Left lung (tissue), 10 donors: ENCODE measurements around the gene TRIM29. TPM values are rescaled to one million over a fixed set of nuclear protein-coding genes. Genes with fewer than 3 reads are reported as not detected.

Experiments used
- ATAC-seq: fragments of 200-7000 bp; cut with Tn5 transposase; one replicate; pipeline ENCODE4 v1.9.1; 2020; ENCODE audit warnings: moderate library complexity
- DNase-seq, 4 donors: peaks; one replicate each; pipeline ENCODE4 v3.0.0-alpha.2; 2013 to 2020
- H3K27ac ChIP-seq, 2 donors: fragments of 200-600 bp; sonication (generic) in 1 of 2; one replicate each; pipeline versions ENCODE4 v1.5.0 to v1.8.0; 2020 to 2021
- H3K27me3 ChIP-seq, 2 donors: fragments of 200-600 bp; sonication (generic) in 1 of 2; one replicate each; pipeline versions ENCODE4 v1.5.0 to v1.8.0; 2020 to 2021
- H3K36me3 ChIP-seq, 2 donors: fragments of 200-600 bp; sonication (generic) in 1 of 2; one replicate each; pipeline versions ENCODE4 v1.5.0 to v1.8.0; 2020 to 2021
- H3K4me1 ChIP-seq, 2 donors: fragments of 200-600 bp; one replicate each; pipeline ENCODE4 v1.8.0; 2021
- H3K4me3 ChIP-seq, 2 donors: fragments of 200-600 bp; sonication (generic) in 1 of 2; one replicate each; pipeline versions ENCODE4 v1.5.0 to v1.8.0; 2020 to 2021; ENCODE audit warnings: mild to moderate bottlenecking in 1 of 2
- H3K9me3 ChIP-seq, 2 donors: fragments of 200-600 bp; sonication (generic) in 1 of 2; one replicate each; pipeline versions ENCODE4 v1.5.0 to v1.8.0; 2020 to 2021
- intact Hi-C, 2 donors: fragments of 100-400 bp; cut with DNase I; formaldehyde crosslinking; loops; one replicate each; pipeline versions ENCODE4 v1.11.2 to v1.14.2; 2022
- polyA plus RNA-seq, 6 donors: library from polyadenylated mRNA; unstranded; fragments of 120-200 nt; gene quantifications; one replicate each; pipeline ENCODE4 v1.2.1, GENCODE V29; 2013; ENCODE audit not compliant: insufficient read length in 6 of 6
- total RNA-seq, 2 donors: library from RNA; stranded (reverse); fragmentation: NEBNext Ultra II Directional; extraction: Animal tissue kit (Norgen Biotek cat#: 25700); gene quantifications; one replicate each; pipeline ENCODE4 v1.2.1, GENCODE V29; 2021
- TF ChIP-seq, protein P1 (sequence below), 2 donors: fragments of 200-600 bp; sonication (generic) in 1 of 2; IDR thresholded peaks; one replicate each; pipeline versions ENCODE4 v1.5.0 to v1.8.0; 2021; ENCODE audit warnings: antibody characterized with exemption in 2 of 2
- donor health status: DM: no; HTN: yes; CAD: no.
- donor health status: DM: no; HTN: no; CAD: no.

The TRIM29 gene
- total and polyA plus RNA-seq, 8 donors = 0.18 to 5.4 (median 0.56) TPM

DNA sequence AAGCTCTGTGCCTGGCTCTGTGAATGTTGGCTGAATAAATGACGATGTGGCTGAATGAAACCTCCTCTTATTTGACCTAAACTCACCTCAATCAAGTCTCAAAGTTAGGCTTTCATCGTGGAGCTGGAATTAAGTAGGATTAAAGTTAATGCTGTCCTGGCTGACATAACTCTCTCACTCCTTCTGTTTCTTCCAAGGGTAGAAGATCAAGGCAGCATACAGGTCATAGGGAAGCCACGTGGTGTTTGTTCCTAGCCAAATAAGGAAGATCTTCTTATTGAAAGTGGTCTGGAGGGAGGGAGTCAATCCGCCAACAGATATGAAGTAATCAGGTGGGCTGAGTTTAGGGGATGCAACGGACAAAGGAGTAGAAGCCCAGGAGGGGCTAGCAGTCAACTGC lies 59.5 kb downstream of the TRIM29 start:
- Histone ChIP-seq H3K4me1 (no peaks in the 10 kb centered on the region), H3K27ac (no peak overlapping the region), H3K4me3 (no peak overlapping the region), H3K9me3 (no peaks in the 10 kb centered on the region), H3K36me3 (no peaks in the 10 kb centered on the region), H3K27me3 (peaks cover 0 to 4% of the 10 kb centered on the region in 2 donors)
- TF ChIP-seq, protein P1, sequence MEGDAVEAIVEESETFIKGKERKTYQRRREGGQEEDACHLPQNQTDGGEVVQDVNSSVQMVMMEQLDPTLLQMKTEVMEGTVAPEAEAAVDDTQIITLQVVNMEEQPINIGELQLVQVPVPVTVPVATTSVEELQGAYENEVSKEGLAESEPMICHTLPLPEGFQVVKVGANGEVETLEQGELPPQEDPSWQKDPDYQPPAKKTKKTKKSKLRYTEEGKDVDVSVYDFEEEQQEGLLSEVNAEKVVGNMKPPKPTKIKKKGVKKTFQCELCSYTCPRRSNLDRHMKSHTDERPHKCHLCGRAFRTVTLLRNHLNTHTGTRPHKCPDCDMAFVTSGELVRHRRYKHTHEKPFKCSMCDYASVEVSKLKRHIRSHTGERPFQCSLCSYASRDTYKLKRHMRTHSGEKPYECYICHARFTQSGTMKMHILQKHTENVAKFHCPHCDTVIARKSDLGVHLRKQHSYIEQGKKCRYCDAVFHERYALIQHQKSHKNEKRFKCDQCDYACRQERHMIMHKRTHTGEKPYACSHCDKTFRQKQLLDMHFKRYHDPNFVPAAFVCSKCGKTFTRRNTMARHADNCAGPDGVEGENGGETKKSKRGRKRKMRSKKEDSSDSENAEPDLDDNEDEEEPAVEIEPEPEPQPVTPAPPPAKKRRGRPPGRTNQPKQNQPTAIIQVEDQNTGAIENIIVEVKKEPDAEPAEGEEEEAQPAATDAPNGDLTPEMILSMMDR (IDR thresholded peaks at IDR 0.05) = no peak
- DNase-seq (no peak), ATAC-seq (no peak)
- intact Hi-C loops = no loop called here

DNA sequence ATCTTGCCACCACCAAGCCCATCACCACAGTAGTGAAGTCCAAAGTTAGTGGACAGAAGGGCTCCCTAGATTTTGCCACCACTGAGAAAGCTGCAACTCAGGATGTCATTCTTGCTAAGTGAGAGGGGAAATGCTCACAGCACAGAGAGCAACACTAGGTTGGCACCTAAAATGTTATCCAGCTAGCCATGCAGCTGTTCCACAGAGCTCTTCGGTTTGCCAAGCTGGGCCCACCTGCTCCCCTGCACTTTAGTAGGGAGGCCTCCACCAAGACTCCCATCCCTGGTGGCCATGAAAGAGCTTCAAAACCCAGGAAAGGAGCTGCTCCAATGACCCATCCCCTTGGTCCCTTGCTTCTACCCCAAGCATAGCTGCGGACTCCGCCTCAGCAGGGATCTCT lies 63.8 kb downstream of the TRIM29 start:
- Histone ChIP-seq H3K9me3 (no peaks in the 10 kb centered on the region), H3K27me3 (peaks cover 0 to 4% of the 10 kb centered on the region in 2 donors), H3K27ac (no peak overlapping the region), H3K36me3 (no peaks in the 10 kb centered on the region), H3K4me1 (no peaks in the 10 kb centered on the region), H3K4me3 (no peak overlapping the region)
- ATAC-seq (no peak), DNase-seq (no peak)
- intact Hi-C loops = no loop called here
- TF ChIP-seq, protein P1 (IDR thresholded peaks at IDR 0.05) = no peak

DNA sequence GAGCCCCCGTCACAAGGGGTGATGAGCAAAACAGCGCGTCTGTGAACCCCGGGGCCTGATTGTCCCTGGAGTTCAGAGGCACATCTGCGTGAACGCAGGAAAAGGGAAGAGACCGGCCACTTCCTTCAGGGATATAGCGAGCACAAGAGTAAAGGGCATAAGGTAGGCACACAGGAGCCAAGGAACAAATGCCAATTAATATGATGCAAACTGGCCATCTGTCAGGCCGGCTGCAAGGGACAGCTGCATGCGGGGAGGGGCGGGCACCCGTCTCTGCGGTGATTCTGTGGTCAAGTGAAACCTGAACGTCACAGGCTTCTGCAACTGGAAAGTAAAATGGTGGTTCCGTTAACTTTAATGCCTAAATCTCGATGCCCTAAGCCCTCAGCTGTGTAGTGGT lies 64.7 kb downstream of the TRIM29 start:
- Histone ChIP-seq H3K27ac (no peak overlapping the region), H3K4me1 (no peaks in the 10 kb centered on the region), H3K36me3 (no peaks in the 10 kb centered on the region), H3K4me3 (no peak overlapping the region), H3K9me3 (no peaks in the 10 kb centered on the region), H3K27me3 (peaks cover 0 to 6% of the 10 kb centered on the region in 2 donors)
- ATAC-seq (no peak), DNase-seq (no peak)
- intact Hi-C loops = no loop called here
- TF ChIP-seq, protein P1 (IDR thresholded peaks at IDR 0.05) = no peak

DNA sequence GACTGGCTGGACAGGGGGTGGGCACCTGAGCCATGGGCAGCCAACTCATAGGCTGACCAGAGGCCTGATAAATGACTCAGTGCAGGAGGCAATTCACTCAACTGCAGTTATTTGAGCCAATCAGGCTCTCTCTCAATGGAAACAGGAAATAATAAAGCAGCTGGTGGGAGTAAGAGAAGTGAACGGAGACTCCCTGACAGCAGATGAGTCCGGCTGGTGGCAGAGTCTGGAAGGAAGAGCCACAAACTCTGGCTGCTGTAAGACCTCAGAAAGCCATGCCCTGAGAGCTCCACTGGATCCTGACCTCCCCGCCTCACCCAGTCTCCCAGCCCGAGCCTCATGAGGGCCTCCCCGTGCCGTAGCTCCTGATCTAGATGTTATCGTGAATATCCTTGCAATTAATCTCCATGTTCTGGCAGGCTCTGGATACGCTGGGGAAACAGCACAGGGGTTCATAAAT lies 69.8 kb downstream of the TRIM29 start:
- H3K4me1 ChIP-seq = no peaks in the 10 kb centered on the region
- H3K9me3 ChIP-seq = no peaks in the 10 kb centered on the region
- no peak overlapping the region for H3K4me3 ChIP-seq
- TF ChIP-seq, protein P1 (IDR thresholded peaks at IDR 0.05) = no peak
- ATAC-seq (peak; percentile 37), DNase-seq (peak in 2 of 4 donors; percentile 20 to 53)
- H3K36me3 ChIP-seq = no peaks in the 10 kb centered on the region
- intact Hi-C loops = no loop called here
- H3K27me3 ChIP-seq = peaks cover 0 to 29% of the 10 kb centered on the region in 2 donors
- H3K27ac ChIP-seq = no peak overlapping the region

DNA sequence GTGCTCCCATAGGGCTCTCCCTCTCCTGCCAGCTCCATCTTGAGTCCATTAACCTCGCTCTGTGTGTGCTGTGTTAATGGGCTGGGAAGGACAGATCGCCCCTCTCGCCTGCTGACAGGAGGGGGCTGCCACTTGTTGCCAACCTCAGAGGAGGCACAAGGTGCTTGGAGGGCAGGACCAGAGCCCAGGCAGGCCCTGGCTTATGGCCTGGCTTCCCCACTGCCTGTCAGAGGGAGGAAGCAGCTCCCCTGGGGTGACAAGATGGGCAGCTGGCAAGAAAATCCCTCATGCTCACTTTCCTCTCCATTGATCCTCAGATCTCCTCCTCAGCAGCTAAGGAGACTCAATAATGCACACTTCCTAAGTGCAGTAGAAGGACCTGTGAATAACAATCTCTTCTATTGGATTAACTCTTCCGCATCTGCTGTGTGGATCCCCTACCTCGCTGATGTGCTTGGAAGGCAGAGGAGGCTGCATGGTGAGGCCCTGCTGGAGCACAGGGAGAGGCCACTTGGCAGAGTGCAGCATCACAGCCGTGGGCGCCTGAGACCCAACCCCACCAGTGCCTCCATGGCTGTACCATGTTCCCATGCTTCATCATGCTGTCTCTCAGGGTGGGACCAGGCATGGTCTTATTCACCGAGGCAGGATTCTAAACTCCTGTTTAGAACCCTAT lies 70.3 kb downstream of the TRIM29 start:
- DNase-seq (no peak), ATAC-seq (no peak)
- Histone ChIP-seq H3K27ac (no peak overlapping the region), H3K36me3 (no peaks in the 10 kb centered on the region), H3K9me3 (no peaks in the 10 kb centered on the region), H3K4me3 (no peak overlapping the region), H3K4me1 (no peaks in the 10 kb centered on the region), H3K27me3 (peaks cover 0 to 34% of the 10 kb centered on the region in 2 donors)
- intact Hi-C loops = no loop called here
- TF ChIP-seq, protein P1 (IDR thresholded peaks at IDR 0.05) = no peak
